ENCODE results near the gene KRTAP26-1.

Gene KRTAP26-1

DNA sequence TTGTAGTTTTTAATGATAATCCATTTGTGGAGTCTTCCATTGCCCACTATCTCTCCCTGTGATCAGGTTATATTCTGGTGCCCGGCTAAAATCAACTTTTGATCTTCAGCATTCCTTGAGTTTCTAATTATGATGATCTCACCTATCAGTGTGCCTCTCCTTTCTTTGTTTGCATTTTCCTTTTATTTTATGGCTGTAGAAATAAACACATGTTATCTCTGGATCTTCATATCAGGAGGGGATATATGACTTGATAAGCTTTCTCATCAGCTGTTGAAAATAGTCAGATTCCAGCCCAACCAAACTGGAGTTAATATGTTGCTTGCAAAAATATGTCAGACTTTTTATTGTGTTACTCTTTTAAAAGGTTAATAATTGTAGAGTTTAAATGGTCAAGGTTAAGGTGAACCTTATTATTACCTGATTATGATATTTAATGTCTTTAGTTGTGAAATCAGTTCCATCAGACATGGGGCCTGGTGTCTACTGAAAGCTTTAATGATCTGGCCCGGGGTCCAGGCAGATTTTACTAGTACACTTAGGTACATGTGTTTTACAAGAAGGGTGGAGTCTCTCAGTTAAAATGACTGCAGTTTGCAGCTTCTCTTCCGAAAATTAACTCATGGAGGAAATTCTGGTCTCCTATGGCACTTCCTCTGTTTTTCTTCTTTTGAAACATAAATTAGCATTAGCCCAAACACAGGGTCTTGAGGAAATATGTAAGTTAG, 50.1 kb downstream of the KRTAP26-1 start:
- TF ChIP-seq POLR2AphosphoS5 (IDR thresholded peaks at IDR 0.05; ENCODE audit: low read depth, low read length), result no peak
- TF ChIP-seq POLR2A (IDR thresholded peaks at IDR 0.05; ENCODE audit: low read depth, low read length), result no peak
- no peak for TF ChIP-seq TAF1 (IDR thresholded peaks at IDR 0.05; ENCODE audit: borderline replicate concordance, low read depth, low read length)

More for the DNA sequence above, 50.1 kb downstream of the KRTAP26-1 start:
- DNase-seq (ENCODE audit: insufficient read length) (no peak), FAIRE-seq (no peak)
